Measurements from ENCODE around the gene CAV1. TPM values are rescaled to one million over a fixed set of nuclear protein-coding genes. Genes with fewer than 3 reads are reported as not detected.

Gene CAV1
- polyA plus RNA-seq, 3 donors = 20.7 to 34.8 (median 26.0) TPM

DNA sequence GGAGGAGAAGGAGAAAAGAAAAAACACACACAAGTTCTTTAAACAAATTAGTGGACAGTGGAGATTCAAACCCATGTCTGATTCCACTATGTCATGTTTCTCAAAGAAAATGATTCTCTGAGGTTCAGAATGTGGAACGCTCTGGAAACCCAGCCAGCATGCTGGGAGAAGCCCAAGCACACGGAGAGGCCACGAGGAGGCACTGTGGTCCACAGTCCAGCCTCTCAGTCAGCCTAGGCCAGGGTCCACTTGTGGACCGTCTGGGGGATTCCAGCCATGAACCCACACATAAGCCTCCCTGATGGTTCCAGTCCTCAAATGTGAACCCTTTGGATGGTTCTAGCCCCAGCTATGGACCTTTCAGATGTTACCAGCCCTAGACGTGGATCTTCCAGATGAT is 73.4 kb downstream of the CAV1 start:
- DNase-seq = no peak

DNA sequence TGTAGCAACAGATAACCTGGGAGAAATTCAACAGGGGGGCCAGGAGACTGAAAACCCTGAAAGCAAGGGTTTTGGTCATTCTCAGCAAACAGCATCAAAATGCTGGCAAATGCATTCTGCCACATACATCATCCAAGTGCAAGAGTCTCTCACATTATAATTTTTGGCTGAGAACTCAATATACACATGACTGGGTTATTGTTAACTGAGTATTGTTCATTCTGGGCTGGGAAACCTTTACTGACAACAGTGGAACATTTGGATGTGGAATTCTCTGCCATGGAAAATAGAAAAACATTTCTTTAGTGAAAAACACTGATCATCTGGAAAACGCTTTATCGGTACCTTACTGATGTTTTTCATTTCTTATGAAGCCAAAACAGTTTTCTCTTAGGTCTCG is 74.0 kb downstream of the CAV1 start:
- no peak for DNase-seq

- DNase-seq = no peak
Observed at GRCh38 chr7:116601426-116601825, 76.6 kb downstream of the CAV1 start.

DNA sequence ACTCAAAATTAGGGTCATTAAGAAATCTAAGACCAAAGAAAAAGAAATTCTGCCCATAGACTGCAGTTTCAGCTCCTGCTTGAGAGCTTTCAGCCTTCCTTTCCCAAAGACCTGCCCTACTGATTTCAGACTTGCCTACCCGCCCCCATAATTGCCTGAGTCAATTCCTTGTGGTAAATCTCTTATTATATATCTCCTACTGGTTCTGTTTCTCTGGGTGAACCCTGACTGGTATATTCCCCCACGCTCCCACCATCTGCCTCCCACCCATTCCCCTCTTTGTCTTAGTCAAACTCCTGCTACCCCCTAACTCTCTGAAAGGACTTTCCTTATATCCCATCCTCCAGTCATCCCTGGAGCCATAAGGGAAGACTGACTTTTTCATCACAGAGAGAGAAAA is 82.5 kb downstream of the CAV1 start:
- DNase-seq = no peak

- no peak for DNase-seq
Observed at GRCh38 chr7:116610210-116610609, 85.4 kb downstream of the CAV1 start.

DNA sequence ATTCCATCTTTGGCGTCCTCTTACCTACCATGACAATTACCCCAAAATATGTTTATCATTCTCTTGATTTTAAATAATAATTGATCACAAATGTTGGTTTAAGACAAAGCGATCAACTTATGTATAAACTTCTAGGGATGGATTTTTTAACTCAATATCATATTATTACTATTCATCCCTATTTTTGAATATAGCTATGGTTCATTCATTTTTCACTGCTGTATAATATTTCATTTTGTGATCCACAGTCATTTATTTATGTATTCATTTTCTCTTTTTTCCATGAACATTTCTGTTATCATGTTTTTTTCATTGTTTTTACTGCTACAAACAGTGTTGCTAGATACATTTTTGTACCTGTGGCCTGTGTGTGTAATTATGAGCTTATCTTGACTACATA is 85.9 kb downstream of the CAV1 start:
- no peak for DNase-seq

Other genes starting within 250 kb of the CAV1 start
- 10 to 100 TPM; 23.4 to 25.8 (median 23.7) TPM for gene CAV2, start 25.3 kb upstream of the CAV1 start, polyA plus RNA-seq (ENCODE audit: insufficient read length in 3 of 3)
- 10 to 100 TPM; 38.6 to 53.2 (median 48.6) TPM for gene MET, start 147.2 kb downstream of the CAV1 start, polyA plus RNA-seq (ENCODE audit: insufficient read length in 3 of 3)